ENCODE data around the gene ANK3.

ANK3 gene

GRCh38 chr10:60139290-60139689 is 250.4 kb downstream of the ANK3 start:
- DNase-seq (ENCODE audit: low spot score): no peak

- DNase-seq (ENCODE audit: low spot score): no peak
These were observed 250.8 kb downstream of the ANK3 start for GRCh38 chr10:60138842-60139241.

DNA sequence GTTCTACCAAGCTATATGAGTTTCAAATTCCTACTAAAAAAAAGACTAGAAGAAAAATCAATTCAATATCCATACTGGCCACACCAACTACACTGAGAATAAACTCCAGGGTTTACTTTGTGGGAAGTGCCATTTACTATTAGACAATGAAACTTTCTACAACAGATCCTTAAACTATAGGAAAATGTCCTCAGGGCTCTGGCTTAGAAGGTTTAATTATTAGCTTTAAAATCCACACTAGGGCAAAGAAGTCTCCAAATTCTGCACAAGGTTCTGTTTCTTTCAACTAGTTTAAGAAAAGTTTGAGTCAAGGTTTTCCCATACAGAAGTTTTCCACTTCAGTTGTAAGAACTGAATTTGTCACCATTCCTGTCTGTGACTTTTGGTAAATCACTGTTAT is 251.6 kb downstream of the ANK3 start:
- DNase-seq (ENCODE audit: low spot score): no peak

DNA sequence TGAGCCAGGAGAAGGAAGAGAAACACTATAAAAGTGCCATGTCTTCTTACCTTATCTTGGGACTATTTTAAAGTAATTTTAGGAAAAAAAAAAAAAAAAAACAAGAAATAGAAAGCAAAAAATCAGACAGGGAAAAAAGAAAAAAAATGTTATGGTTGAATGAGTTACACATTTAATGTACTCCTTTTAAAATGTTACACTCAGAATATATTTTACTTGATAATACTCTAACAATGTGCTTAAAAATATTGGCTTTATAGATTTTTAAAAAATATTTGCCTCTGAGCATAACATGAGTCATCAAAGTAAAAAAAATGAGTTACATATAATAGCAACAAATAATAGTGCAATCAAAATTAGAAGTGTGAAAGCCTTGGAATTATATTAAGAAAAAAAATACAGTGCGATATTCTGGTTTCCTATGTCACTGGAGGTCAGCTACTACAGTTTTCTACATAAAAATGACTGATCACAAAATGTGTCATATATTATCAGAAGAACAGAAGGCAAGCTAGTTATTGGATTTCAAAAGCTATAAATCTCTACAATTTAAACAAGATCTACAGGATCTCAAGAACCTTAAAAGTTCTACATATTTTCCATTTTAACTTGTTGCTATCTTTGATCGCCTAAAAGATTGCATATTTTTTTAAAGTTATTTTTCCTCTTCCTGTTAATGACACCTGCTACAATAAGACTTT is 252.2 kb downstream of the ANK3 start:
- no peak for DNase-seq (ENCODE audit: low spot score)

- DNase-seq (ENCODE audit: low spot score): no peak
These were observed 254.7 kb downstream of the ANK3 start for GRCh38 chr10:60135020-60135419.

DNA sequence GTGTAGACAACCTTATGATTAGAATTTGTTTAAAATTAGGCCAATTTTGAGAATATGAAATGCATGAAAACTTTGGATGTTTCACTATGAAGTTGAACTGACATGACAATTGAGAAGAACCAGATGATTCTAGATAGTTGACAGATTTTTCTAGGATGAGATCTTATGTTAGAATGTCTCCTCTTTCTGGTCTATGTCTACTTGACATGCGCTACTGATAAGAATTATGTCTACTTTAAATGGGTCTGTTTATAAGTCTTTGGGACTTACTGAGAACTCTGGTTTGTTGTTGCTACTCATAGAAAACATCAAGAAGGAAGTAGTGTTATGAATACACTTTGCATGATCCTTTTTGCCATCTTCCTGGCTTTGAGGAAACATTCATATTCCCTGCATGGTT is 255.1 kb downstream of the ANK3 start:
- no peak for DNase-seq (ENCODE audit: low spot score)

GRCh38 chr10:60130130-60130579 is 259.5 kb downstream of the ANK3 start:
- peak; percentile 66 for DNase-seq (ENCODE audit: low spot score)

- DNase-seq (ENCODE audit: low spot score): no peak
These were observed 263.8 kb downstream of the ANK3 start for GRCh38 chr10:60125895-60126294.

GRCh38 chr10:60124536-60124935 is 265.1 kb downstream of the ANK3 start:
- DNase-seq (ENCODE audit: low spot score): no peak

DNA sequence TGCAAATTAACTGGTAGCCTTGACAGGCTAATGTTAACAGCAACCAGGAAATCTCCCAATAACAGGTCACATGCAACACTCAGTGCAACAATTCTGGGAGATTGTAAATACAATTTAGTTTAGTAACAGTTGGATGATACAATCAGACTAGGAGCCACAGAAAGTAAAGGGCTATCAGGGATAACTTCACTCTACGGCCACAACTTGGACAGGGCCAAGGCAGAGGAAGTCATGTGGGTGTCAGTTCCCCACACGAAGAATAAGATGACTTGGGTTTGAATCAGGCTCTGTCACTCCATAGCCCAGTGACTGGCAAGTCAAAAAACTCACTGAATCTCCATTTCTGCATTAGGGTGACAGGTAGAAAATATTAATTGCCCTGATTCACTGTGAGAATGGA is 266.0 kb downstream of the ANK3 start:
- peak; percentile 74 for DNase-seq (ENCODE audit: low spot score)

GRCh38 chr10:60123172-60123571 is 266.5 kb downstream of the ANK3 start:
- DNase-seq (ENCODE audit: low spot score): peak; percentile 96

DNA sequence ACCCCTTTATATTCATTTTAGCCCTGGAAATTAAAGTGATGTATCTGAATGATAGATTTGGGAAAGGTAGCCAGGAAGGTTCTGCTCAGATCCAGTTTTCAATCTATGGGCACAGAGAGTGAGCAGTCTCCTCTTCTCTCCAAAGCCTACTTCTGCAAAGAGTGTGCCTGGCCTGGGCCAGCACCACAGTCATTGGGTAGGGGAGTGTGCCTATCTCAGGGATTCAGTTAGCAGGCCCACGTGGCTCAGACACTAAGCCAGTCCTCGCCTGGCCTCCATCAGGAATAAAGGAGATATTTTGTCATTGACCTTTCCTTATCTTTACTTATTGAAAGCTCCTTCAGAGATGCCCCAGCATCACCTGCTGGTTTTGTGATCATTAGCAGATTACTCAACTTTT is 267.5 kb downstream of the ANK3 start:
- DNase-seq (ENCODE audit: low spot score): no peak

DNA sequence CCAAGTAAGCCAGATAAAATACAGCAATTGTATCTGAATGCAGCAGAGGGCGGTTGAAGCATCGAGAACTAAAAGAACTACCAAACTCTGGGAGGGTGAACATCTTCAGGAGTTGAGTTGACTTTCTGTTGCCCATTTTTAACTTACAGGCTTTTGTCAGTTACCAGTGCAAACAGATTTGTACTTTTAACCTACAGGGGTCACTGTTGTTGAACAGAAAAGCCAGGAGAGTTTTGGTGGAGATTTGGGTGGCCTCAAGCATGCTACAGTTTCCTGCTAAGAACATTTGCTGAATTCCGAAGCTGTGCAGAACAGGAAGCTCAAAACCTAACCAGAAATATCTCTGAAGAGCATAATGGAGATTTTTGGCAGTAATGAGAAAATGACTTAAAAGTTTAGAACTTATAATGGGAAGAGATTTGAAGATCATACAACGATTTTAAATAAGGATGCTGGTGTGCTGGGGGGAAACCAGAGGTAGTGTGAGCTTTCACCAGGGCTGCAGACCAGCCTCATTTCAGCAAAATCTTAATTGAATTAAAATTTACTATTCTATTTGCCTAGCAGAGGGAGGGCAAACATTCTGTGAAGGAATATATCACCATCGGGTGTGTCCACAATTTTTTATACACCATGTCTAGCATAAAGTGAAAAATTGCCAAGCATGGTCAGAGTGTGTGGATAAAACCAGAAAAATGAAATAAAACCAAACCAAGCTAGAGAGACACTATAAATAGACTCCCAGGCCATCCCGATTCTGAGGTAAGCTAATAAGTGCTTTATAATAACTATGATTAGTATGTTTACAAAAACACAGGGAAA is 274.7 kb downstream of the ANK3 start:
- peak; percentile 69 for DNase-seq (ENCODE audit: low spot score)

- DNase-seq (ENCODE audit: low spot score): no peak
These were observed 278.9 kb downstream of the ANK3 start for GRCh38 chr10:60110739-60111138.

GRCh38 chr10:60107308-60107976 is 282.2 kb downstream of the ANK3 start:
- DNase-seq (ENCODE audit: low spot score): no peak

- no peak for DNase-seq (ENCODE audit: low spot score)
These were observed 284.4 kb downstream of the ANK3 start for GRCh38 chr10:60105295-60105695.

DNA sequence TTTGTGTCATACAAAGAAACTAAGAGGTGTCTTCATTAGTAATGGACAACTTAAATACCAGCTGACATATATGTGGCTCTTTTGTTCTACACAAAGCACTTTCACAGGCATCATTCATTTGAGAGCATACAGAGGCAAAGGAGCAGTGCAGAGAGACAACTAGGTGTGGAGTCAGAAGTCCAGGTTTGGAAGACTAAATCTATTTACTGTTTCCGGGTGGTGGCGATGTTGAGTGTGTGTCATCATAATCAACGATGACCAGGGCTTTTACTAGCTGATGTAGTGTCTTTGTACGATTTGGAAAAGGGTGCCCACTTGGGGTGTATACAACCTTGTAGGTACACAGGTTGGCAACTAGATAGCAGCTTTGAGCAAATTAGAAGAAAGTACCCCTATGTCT is 287.9 kb downstream of the ANK3 start:
- DNase-seq (ENCODE audit: low spot score): no peak

- DNase-seq (ENCODE audit: low spot score): peak; percentile 60
These were observed 289.5 kb downstream of the ANK3 start for GRCh38 chr10:60099998-60100747.

- peak; percentile 18 for DNase-seq (ENCODE audit: low spot score)
These were observed 290.7 kb downstream of the ANK3 start for GRCh38 chr10:60098677-60099601.

- peak; percentile 37 for DNase-seq (ENCODE audit: low spot score)
These were observed 292.7 kb downstream of the ANK3 start for GRCh38 chr10:60096761-60097513.
